SU-DHL-6 (cell line): Measurements from ENCODE around the gene AFAP1L1.

ENCODE experiments used
- CTCF ChIP-seq: fragments of 200-600 bp; sonication (generic); IDR thresholded peaks from one replicate; pipeline ENCODE4 v1.5.1; 2017; ENCODE audit warnings: antibody characterized with exemption, mild to moderate bottlenecking, low read length, moderate library complexity; ENCODE audit not compliant: insufficient read depth, poor library complexity, severe bottlenecking
- EZH2phosphoT487 ChIP-seq: fragments of 200-600 bp; sonication (generic), shearing (Covaris generic); conservative IDR thresholded peaks from 2 replicates; pipeline ENCODE4 v1.6.1; 2018; ENCODE audit warnings: mild to moderate bottlenecking, antibody characterized with exemption, low read length, moderate library complexity, mixed read lengths

DNA sequence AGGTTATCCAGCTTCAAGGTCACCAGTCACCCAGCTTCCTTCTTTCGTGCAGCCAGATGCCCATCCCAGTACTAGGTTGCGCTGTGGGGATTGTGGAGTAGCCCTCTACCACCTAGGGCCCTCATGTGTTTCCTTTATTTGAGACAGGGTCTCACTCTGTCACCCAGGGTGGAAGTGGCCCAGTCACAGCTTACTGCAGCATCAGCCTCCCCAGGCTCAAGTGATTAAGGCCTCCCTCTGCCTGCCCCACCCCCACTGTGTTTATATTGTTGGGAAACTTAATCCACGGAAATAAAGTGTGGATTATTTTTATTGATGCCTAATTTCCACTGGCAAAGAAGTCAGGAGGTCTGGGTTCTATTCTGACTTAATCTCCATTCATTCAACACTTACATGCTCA, 103.1 kb downstream of the AFAP1L1 start:
- no peak for TF ChIP-seq CTCF
- no peak for TF ChIP-seq EZH2phosphoT487
